ENCODE results near the gene NUDT3.
"Not testable (repeated sequence)": the region's sequence is repeated elsewhere in the genome, so short reads cannot be mapped to it uniquely, and the experiment has no call there.

NUDT3 gene

DNA sequence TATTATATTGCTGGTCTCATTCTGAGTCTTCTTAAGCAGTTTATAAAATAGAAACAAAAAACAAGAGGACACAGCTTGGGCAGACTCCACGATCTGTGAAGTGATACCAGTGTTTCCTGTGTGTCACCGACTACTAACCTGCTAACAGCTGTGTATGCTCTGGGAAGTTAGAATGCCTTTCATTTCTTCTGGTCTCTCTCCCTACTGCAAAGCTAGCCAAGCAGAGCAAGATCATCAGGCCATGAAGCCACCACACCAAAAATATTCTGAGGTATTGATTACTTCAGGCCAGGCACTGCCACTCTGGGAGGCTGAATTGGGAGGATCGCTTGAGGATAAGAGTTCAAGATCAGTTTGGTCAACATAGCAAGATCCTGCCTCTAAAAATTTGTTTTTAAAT lies 96.7 kb downstream of the NUDT3 start:
- no peak for DNase-seq (ENCODE audit: low read depth in 1 of 2, low spot score in 1 of 2)

DNA sequence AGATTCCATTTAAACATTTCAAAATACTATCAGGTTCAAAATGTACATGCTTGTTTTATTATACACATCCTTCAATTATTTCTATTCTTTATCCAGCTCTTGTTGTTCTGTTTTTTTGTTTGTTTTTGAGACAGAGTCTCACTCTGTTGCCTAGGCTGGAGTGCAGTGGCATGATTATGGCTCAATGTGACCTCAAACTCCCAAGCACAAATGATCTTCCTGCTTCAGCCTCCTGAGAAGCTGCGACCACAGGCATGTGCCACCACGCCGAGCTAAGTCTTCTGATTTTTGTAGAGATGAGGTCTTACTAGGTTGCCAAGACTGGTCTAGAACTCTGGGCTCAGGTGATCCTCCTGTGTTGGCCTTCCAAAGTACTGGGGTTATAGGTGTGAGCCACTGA lies 99.5 kb downstream of the NUDT3 start:
- DNase-seq (ENCODE audit: low read depth in 1 of 2, low spot score in 1 of 2), result no peak

DNA sequence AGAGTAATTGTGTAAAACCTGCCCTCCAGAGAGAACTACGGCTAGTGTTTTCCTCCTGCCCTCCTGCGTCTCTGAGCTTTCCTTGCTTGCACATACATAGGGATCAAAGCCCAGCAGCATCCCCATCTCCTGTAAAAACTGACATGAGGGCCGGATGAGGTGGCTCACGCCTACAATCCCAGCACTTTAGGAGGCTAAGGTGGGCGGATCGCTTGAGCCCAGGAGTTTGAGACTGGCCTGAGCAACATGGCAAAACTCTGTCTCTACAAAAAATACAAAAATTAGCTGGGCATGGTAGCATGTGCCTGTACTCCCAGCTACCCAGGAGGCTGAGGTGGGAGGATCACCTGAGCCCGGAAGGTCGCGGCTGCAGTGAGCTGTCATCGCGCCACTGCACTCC lies 103.3 kb downstream of the NUDT3 start:
- DNase-seq (ENCODE audit: low read depth in 1 of 2, low spot score in 1 of 2), result no peak

DNA sequence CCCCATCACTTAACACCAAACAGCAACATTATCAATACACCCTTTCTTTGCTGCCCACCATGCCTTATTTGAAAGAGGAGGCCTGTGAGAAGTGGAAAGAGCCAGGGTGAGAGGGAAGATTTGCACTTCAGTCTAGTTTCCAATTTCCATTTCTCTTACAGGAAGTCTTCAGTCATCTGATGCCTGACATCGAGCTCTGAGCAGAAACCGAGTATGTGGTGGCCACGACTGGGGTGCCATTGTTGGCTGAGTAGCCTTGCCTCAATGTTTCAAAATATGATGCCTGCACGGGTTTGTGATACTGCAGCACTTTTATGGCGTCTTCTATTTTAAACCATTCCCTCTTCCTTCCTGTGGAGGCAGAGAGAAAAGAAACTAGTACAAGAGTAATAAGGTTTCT lies 103.9 kb downstream of the NUDT3 start:
- no peak for DNase-seq (ENCODE audit: low read depth in 1 of 2, low spot score in 1 of 2)

DNA sequence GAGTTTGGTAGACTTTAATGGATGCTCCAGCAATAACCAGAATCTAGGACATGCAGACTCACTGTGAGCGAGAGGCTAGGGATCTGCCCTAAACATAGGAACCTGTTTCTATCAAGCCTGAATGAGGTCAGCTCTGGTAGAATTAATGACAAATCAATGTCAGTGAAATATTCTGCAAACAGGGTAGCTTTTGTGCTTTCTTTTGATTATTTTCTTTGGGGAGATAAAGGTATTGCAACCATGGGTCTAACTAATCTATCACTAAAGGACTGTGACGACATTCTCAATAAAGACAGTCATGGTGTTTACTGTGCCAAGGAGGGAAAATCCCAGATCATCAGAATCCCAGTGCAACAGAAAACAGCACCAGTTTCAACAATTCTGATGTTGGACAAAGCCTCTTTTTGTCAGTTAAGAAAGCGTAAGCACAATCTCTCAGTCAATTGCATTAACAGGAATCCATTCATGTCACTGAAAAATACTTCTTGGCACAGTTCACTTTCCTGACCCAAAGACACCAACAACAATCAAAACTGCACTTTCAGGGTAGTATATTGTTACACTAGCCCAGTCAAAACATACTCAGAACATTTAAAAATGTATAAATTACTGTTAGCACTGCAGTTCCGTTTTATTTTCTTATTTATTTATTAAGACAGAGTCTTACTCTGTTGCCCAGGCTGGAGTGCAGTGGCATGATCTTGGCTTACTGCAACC lies 106.9 kb downstream of the NUDT3 start:
- no peak for DNase-seq (ENCODE audit: low read depth in 1 of 2, low spot score in 1 of 2)

DNA sequence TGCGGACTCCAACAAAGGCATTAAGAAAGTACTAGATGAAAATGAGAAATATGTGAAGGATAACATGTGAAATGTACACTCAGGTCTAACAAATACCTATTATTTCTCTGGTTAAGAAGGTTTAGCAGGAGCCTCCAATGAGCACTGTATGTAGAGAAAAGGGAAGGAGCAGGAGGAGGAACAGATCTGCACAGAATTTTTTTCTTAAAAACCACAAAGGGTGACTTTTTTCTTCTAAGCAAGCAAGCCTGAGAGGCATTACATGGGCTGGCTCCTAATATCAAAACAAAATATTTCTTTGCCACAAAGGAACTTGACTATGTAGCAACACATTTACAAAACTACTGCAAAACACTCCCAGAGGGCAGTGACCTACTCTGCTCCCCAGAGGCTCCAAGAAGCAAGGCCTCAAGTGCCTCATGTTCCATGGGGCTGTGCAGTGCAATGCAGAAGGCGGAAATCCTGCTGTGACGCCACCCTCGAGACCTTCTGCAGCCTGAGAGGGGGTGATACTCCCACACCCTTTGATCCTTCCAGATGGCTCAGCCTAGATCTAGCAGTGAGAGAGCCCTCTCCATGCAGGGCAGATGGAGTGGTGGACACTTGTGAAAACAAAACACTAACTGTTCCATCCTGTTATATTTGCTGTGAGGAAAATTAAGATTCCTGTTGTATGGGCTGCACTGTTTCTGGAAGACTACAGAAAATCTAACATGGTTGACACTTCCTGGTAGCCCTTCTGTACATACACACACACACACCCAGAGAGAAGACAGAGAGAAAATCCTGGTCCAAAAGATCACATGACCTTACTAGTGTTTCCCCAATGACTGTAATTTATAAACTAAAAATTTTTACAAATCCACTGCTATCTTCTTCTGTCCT lies 107.7 kb downstream of the NUDT3 start:
- no peak for DNase-seq (ENCODE audit: low read depth in 1 of 2, low spot score in 1 of 2)

DNA sequence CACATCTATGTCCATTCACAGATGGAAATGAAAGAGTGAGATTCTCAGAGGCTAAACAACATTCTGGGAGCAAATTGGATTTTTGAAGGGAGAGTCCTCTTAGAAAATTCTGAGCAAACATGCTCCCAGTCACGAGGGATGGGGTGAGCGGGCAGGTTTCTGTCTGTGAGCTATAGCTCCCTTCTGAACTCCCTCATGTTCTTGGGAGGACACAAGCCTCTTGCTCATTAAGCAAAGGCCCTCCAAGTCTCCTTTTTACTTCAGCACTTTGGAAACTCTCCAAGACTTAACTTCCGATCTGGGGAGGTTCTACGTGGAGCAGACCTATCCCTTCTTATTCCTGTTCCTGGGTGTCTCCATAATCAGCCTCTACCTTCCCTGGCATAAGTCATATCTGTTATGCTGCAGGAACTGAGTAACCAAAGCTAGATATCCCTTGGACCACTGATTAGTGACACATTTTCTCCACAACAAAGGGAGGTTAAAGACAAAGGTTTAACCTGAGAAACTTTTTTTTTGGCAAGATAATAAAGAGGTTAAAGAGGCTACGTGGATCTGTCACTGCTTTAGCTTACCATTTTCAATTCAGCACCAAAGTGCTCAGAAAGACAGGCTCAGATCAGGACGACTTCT lies 110.7 kb downstream of the NUDT3 start:
- DNase-seq (ENCODE audit: low read depth in 1 of 2, low spot score in 1 of 2), result no peak

DNA sequence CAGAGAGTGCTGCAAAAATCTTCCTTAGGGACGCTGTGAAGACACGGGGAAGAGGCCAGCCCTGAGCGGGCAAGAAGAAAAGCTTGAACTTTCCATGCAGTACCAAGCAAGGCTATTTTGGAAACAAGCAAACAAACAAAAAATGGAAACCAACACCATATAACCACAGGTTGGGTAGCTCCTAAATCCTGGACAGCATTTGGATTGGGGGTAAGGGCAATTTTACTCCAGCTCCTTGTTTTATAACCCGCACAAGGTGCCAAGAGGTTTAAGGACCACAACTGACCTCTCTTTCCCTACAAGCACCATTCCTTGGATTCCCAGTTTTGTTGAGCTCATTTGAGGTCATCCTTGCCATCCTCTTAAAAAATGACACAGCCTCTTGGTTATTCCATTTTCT lies 112.3 kb downstream of the NUDT3 start:
- DNase-seq (ENCODE audit: low read depth in 1 of 2, low spot score in 1 of 2), result no peak

DNA sequence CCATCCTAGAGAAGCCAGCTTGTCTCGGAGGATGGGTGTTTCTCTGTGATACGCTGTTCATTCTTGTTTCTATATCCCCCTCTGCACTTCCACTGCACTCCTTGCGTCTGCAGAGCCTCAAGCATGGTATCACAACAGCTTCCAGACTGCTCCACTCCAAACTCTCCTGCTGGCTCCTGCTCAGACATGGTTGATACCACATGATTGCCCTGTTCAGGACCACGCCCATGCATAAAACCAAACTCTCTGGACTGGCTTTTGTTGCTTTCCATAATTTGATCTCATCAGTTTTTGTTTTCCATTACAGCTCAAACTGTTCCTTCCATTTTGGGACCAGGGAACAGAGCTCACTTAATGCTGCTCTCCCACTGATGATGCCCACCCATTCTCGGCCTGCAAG lies 113.6 kb downstream of the NUDT3 start:
- no peak for DNase-seq (ENCODE audit: low read depth in 1 of 2, low spot score in 1 of 2)

DNA sequence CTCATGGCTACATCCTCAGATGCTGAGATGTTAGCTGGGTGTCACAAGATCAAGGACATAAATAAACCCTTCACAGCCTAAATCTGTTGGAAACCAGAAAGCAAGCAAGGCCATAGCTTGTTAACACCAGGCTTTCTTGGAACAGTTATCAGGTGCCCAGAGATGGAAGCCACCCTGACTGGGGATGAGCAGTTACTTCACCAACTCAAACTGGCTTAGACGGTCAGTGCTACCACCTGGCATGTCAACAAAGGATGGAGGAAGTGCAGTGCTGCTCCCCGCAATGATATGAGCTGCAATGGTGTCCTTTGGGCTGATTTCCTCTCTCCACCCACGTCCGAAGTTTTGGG lies 114.7 kb downstream of the NUDT3 start:
- no peak for DNase-seq (ENCODE audit: low read depth in 1 of 2, low spot score in 1 of 2)

DNA sequence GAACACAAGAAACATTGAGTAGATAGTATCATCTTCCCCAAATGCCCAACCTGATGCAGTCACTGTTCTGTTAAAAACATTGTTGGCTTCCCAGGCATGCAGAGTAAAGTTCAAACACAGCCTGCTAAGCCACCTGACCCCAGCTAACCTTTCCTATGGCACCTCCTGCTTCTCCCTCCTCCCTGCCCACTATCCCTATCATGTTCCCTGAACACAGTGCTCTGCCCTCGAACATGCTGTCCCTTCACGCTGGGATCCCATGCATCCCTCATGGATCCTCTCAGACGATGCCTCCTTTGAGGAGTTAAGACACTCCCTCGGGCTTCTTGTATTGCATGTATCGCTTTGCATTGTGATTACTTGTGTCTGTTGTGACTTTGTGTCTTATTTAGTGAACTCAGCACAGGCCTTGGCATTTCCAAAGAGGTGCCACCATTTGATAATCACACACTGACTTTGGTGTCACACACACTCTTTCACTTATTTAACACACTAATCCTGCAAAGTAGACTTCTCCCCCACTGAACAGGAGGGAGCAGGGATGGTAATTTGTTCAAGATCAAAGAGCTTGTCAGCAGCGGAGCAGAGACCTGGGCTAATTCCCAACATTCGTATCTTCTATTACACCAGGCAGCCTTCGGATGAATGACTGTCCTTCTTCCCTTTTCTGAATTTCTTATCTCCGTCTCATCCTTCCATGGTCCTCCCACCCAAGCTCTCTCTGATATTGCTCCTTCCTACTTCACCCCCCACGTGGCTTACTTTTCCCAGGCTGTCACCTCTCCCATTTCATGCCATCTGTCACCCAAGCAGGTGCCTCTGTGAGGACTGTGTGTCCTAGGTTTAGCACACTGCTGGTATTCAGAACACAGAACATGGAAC lies 115.3 kb downstream of the NUDT3 start:
- no peak for DNase-seq (ENCODE audit: low read depth in 1 of 2, low spot score in 1 of 2)

DNA sequence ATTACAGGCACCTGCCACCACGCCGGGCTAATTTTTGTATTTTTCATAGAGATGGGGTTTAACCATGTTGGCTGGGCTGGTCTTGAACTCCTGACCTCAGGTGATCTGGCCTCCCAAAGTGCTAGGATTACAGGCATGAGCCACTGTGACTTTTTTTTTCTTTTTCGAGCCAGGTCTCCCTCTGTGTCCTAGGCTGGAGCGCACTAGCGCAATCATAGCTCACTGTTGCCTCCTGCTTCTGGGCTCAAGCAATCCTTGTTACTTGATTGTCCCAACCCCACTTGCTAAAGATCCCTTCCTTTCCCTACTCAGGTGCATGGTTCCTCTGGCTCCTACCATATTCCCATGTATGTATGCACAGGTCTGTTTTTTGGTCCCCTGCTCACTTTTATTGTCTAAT lies 116.3 kb downstream of the NUDT3 start:
- DNase-seq (ENCODE audit: low read depth in 1 of 2, low spot score in 1 of 2), result no peak

DNA sequence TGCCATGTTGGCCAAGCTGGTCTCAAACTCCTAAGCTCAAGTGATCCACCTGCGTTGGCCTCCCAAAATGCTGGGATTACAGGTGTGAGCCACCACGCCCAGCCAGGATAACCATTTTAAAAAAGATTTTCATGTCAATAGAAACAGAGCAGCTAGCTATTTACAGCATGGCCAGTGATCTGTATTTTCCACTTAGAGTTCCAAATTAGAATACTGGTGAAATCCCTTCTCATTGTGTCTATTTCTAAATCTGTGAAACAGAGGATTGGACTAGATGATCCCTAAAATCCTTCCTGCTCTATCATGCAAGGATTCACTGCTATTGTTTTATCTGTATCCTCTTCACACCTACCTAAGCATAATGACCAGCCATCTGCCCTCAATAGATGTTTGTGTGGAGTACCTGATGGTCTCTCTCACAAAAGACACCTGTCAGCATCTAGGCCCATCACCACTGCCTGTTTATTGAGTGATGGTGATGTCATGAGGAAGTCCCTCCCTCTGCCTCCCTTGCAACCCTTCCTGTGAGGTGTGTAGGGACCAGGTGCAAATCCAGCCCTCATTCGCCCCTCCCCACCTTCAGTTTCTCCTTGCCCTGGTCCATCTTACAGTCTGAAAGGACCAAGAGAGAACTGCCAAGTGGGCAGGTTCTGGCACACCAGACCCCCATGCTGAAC lies 117.2 kb downstream of the NUDT3 start:
- DNase-seq (ENCODE audit: low read depth in 1 of 2, low spot score in 1 of 2), result no peak

DNA sequence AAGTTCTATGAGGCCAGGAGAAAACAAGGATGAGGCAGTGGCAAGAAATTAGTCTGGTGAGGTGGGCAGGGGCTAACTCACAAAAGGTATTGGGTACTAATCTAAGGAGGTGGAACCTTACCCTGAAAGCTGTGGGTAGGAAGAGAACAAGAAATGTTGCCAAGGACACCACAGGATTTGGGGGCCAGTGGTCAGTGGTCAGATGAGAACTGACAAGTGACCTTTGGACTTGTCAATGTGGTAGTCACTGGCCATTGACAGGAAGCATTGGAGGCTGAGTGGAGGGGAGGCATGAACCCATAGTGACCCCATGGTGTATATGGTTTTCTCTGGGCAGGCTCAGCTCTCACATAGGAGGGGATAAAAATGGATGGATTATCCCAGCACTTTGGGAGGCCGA lies 118.3 kb downstream of the NUDT3 start:
- no peak for DNase-seq (ENCODE audit: low read depth in 1 of 2, low spot score in 1 of 2)

DNA sequence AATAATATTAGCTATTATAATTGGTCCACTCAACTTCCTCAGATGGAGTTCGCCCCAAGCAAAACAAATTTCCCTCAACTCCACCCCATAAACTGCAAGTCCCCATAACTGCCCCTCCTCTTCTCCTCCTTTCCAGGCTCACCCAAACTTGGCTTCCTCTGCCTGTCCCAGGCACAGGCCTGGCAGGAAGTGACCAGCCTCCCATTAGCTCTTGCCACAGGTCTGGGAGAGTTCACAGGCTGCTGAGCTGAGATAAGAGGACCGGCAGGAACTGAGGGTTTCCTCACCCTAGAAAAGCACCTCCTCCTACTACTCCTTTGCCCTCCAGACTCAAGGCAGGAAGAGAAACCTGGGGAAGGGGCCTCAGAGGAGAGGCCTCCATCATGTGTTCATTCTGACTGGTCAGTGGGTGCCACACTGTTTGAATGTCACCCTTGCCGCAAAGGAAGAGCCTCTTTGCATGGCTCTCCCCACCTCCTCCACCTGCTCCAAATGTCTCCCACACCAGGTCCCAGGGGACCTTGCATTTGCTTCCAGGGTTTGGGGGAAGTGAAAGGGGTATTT lies 119.1 kb downstream of the NUDT3 start:
- DNase-seq (ENCODE audit: low read depth in 1 of 2, low spot score in 1 of 2), result no peak

DNA sequence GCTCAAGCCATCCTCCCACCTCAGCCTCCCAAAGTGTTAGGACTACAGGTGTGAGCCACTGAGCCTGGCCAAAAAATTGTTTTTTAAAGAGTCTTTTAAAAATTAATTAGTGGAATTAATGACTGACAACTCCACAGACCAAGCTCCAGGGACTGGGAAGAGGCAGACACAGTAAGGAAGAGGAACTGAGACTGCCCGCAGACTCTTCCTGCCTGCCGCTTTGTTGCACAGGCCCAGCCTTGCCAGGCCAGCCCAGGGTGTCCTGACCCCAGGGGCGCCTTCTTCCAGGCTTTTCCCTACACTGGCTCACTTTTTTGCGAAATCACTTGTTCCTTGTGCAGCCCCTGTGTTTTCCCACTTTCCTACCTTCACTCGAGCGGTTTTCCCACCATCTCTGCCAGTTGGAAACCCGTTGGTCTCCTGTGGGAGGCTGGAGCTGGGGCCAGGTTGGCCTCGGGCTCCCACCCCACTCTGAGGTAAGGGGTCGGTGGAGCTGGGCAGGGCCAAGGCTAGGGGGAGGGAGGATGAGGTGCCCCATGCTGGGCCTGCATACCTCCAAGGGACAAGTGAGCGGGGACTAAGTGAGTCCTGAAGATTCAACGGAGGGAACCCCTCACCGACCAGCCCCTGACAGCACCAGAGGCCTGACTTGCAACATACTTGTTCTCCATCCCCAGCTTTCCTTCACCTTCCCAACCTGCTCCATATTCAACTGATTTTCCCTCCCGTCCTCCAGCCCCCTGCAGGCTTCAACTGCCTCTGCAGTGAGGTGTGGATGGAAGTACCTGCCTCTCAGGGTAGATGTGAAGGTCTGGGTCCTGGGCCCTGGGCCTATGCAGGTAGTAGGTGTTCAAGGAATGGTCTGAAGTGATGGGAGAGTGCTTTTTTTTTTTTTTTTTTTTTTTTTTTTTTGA lies 120.2 kb downstream of the NUDT3 start:
- DNase-seq (ENCODE audit: low read depth in 1 of 2, low spot score in 1 of 2), result no peak

DNA sequence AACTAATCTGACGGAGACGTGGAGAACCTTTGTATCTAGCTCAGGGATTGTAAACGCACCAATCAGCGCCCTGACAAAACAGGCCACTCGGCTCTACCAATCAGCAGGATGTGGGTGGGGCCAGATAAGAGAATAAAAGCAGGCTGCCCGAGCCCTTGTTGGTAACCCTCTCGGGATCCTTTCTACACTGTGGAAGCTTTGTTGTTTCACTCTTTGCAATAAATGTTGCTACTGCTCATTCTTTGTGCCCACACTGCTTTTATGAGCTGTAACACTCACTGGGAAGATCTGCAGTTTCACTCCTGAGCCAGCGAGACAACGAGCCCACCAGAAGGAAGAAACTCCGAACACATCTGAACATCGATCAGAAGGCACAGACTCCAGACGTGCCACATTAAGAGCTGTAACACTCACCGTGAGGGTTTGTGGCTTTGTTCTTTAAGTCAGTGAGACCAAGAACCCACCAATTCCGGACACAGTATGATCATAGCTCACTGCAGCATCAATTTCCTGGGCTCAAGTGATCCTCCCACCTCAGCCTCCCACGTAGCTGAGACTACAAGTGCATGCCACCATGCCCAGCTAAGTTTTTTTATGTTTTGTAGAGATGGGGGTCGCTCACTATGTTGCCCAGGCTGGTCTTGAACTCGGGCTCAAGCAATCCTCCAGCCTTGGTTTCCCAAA lies 122.7 kb downstream of the NUDT3 start:
- not testable (repeated sequence) for DNase-seq (ENCODE audit: low read depth in 1 of 2, low spot score in 1 of 2)

DNA sequence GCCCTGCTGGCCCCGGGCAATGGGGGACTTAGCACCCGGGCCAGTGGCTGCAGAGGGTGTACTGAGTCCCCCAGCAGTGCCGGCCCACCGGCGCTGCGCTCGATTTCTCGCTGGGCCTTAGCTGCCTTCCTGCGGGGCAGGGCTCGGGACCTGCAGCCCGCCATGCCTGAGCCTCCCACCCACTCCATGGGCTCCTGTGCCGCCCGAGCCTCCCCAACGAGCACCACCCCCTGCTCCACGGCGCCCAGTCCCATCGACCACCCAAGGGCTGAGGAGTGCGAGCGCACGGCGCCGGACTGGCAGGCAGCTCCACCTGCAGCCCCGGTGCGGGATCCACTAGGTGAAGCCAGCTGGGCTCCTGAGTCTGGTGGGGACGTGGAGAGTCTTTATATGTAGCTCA lies 123.3 kb downstream of the NUDT3 start:
- DNase-seq (ENCODE audit: low read depth in 1 of 2, low spot score in 1 of 2), result not testable (repeated sequence)

DNA sequence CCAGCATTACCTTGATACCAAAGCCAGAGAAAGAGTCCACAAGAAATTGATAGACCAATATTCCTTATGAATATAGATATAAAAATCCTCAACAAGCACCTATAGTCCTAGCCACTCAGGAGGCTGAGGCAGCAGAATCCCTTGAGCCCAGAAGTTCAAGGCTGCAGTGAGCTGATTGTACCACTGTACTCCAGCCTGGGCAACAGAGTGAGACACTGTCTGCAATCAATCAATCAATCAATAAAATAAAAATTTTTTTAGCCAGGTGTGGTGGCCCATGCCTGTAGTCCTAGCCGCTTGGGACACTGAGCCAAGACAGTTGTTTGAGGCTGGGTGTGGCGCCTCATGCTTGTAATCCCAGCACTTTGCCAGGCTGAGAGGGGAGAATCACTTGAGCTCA lies 124.7 kb downstream of the NUDT3 start:
- DNase-seq (ENCODE audit: low read depth in 1 of 2, low spot score in 1 of 2), result no peak

Measured in activated CD4-positive, alpha-beta T cell treated with anti-CD3 and anti-CD28 coated beads, Interleukin-2, amount 50 U/mL, for 24 hours (primary cell).